Measurements from ENCODE around the gene DBET. TPM values are rescaled to one million over a fixed set of nuclear protein-coding genes. Genes with fewer than 3 reads are reported as not detected.
A peak's percentile ranks its signal among the peaks of the same experiment; 100 is the strongest.
"Not testable (repeated sequence)": the region's sequence is repeated elsewhere in the genome, so short reads cannot be mapped to it uniquely, and the experiment has no call there.

DBET gene
- total RNA-seq, 4 donors from 2014 or later = not detected

GRCh38 chr4:190112879-190113278, 48.6 kb downstream of the DBET start:
- not testable (repeated sequence) for H3K27me3 ChIP-seq; H3K4me1 ChIP-seq; H3K36me3 ChIP-seq; H3K4me3 ChIP-seq; DNase-seq (ENCODE audit: low spot score in 2 of 2); H3K9me3 ChIP-seq; H3K27ac ChIP-seq
- 72 to 78% methylated on average over 3 of the region's 3 CpGs for WGBS, 2 donors

DNA sequence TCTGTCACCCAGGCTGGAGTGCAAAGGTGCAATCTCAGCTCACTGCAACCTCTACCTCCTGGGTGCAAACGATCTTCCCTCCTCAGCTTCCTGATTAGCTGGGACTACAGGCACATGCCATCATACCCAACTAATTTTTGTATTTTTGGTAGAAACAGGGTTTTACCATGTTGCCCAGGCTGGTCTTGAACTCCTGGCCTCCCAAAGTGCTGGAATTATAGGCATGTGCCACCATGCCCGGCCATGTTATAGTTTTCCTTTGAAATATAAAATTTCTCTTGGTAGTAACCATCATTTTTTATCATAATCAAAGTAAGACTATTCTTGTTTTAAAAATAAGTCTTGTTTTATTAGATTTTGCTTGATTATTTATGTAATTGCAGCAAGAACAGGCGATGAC, 50.7 kb downstream of the DBET start:
- H3K4me1 ChIP-seq; H3K36me3 ChIP-seq; H3K4me3 ChIP-seq; DNase-seq (ENCODE audit: low spot score in 2 of 2); H3K27ac ChIP-seq; H3K9me3 ChIP-seq; H3K27me3 ChIP-seq: not testable (repeated sequence)
- 59 to 60% methylated on average over 3 of the region's 3 CpGs for WGBS, 2 donors

Small RNAs within 50 kb of the gene (small RNA-seq; reads per million reads assigned to genes)
- gene RNA5SP174 = not detected
- gene RNA5SP175 = 2.5 reads per million, percentile 71 among the genes with 10 or more reads in this experiment

Other genes starting within 250 kb of the DBET start
- 10 to 100 TPM; 37.9 to 67.0 (median 49.6) TPM for gene FRG1, start 123.6 kb upstream of the DBET start, total RNA-seq
- gene FRG2, start 37.2 kb upstream of the DBET start, total RNA-seq = not detected
- gene DUX4, start 109.3 kb downstream of the DBET start, total RNA-seq = not detected

Data from tibial nerve (tissue), 4 donors.